Motor neuron (in vitro differentiated cells): ENCODE data around the gene MS4A15. TPM values are rescaled to one million over a fixed set of nuclear protein-coding genes. Genes with fewer than 3 reads are reported as not detected.

Experiments
- ATAC-seq, 8 experiments: fragments of 200-7000 bp; cut with Tn5 transposase; replicated peaks in 6 of 8; 2 replicates each; pipeline ENCODE4 v1.8.0; 2021; ENCODE audit warnings: mild to moderate bottlenecking in 8 of 8, moderate library complexity in 8 of 8
- H3K27ac ChIP-seq, 2 donors: fragments of 250-450 bp; sonication (Bioruptor Pico); 2 replicates each; pipeline ENCODE4 v1.9.0; 2021; ENCODE audit warnings: antibody characterized with exemption in 2 of 2, mild to moderate bottlenecking in 2 of 2, moderate library complexity in 1 of 2
- H3K4me1 ChIP-seq, 2 donors: fragments of 250-450 bp; sonication (Bioruptor Pico); replicated peaks in 1 of 2; 2 replicates each; pipeline ENCODE4 v1.6.1; 2021; ENCODE audit warnings: antibody characterized with exemption in 2 of 2, mild to moderate bottlenecking in 2 of 2, moderate library complexity in 1 of 2
- H3K4me3 ChIP-seq, 5 donors: fragments of 250-450 bp; sonication (Bioruptor Pico); 2 replicates each; pipeline ENCODE4 v1.9.0; 2021; ENCODE audit warnings: antibody characterized with exemption in 5 of 5, mild to moderate bottlenecking in 5 of 5, moderate library complexity in 4 of 5
- WGBS, 10 experiments: fragments of 450-650 bp; shearing (Covaris generic); methylation state at CpG; one replicate each; pipeline ENCODE4 v1.0.0; 2022; 5-methylcytosine and 5-hydroxymethylcytosine counted together
- in situ Hi-C, 9 experiments: fragments of 400-800 bp; cut with MboI; loops; one replicate each; pipeline ENCODE4 v1.15.0; 2021; ENCODE audit warnings: low sequenced_read_pairs in 9 of 9, low pct_unique_long_range_greater_than_20kb in 2 of 9; ENCODE audit not compliant: unreplicated experiment in 9 of 9
- total RNA-seq, 8 experiments: library from RNA; unstranded; fragments of 300-600 nt; gene quantifications; 2 replicates each; pipeline versions ENCODE4 v1.2.3 to v1.2.4, GENCODE V29; 2022

MS4A15 gene
- total RNA-seq, 8 experiments from 2014 or later, result 0.13 to 0.33 (median 0.28) TPM; not detected in 5

DNA sequence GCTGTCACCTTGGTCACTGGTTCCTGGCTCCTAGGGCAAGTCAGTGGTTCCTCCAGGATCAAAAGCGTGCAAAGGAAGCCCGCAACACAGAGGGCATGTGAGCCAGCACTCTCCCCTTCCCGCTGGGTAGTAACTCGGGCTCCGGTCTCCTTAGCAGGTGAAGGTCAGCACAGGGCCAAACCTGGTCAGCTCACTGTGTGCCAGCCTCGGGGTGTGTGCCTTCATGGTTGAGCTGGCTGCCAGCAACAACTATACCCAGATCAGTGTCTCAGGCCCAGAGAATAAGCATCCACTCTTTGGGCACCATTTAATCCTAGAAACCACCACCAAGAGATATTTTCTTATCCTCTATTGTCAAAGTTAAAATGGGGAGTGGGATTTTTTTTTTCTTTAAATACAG lies 69.1 kb downstream of the MS4A15 start:
- Histone ChIP-seq H3K4me1 (no peaks in the 10 kb centered on the region), H3K4me3 (no peak overlapping the region), H3K27ac (no peak overlapping the region)
- in situ Hi-C loops, result loop anchor here in 4 of 9 experiments (25.0 kb wide), 2 partner anchors 337 to 362 kb away; partner anchors contain the start of gene VPS37C (in 1 of the 4)
- WGBS, 10 experiments, result 40 to 90% (median 48%) methylated on average over 1 to 5 of the region's 6 CpGs; no CpG with 5 or more reads in 3 of the 10 experiments
- no peak for ATAC-seq

Other genes with a start within 250 kb of the MS4A15 start
- gene MS4A13, start 241.5 kb upstream of the MS4A15 start, total RNA-seq, result not detected
- gene MS4A8, start 57.3 kb upstream of the MS4A15 start, total RNA-seq, result 1 to 10 TPM in 1 of 8 experiments, under 1 TPM in 1, not detected in 6; 0.43 to 5.1 TPM
- gene MS4A18, start 32.1 kb upstream of the MS4A15 start, total RNA-seq, result under 1 TPM in 1 of 8 experiments, not detected in 7; 0.19 TPM
- under 1 TPM in 4 of 8 experiments, not detected in 4; 0.08 to 0.33 (median 0.10) TPM for gene MS4A10, start 28.5 kb downstream of the MS4A15 start, total RNA-seq
- gene CCDC86, start 85.2 kb downstream of the MS4A15 start, total RNA-seq, result 10 to 100 TPM in 5 of 8 experiments, 1 to 10 TPM in 3; 4.8 to 55.6 (median 15.0) TPM
- 1 to 10 TPM in 1 of 8 experiments, under 1 TPM in 7; 0.27 to 4.6 (median 0.42) TPM for gene PTGDR2, start 99.1 kb downstream of the MS4A15 start, total RNA-seq
- under 1 TPM in 4 of 8 experiments, not detected in 4; 0.56 to 0.95 (median 0.65) TPM for gene ZP1, start 110.7 kb downstream of the MS4A15 start, total RNA-seq
- gene PRPF19, start 149.7 kb downstream of the MS4A15 start, total RNA-seq, result 100 to 1,000 TPM in 3 of 8 experiments, 10 to 100 TPM in 5; 58.6 to 136 (median 91.2) TPM
- gene TMEM109, start 157.3 kb downstream of the MS4A15 start, total RNA-seq, result 10 to 100 TPM in 5 of 8 experiments, 1 to 10 TPM in 3; 5.1 to 72.7 (median 28.6) TPM
- 100 to 1,000 TPM in 3 of 8 experiments, 10 to 100 TPM in 5; 16.4 to 180 (median 81.4) TPM for gene TMEM132A, start 167.6 kb downstream of the MS4A15 start, total RNA-seq
- gene SLC15A3, start 195.3 kb downstream of the MS4A15 start, total RNA-seq, result 10 to 100 TPM in 1 of 8 experiments, 1 to 10 TPM in 5, under 1 TPM in 2; 0.73 to 24.5 (median 5.8) TPM
- 1 to 10 TPM in 3 of 8 experiments, under 1 TPM in 4, not detected in 1; 0.14 to 1.7 (median 0.63) TPM for gene CD6, start 214.8 kb downstream of the MS4A15 start, total RNA-seq